ENCODE data around the gene MCL1.

Gene MCL1

DNA sequence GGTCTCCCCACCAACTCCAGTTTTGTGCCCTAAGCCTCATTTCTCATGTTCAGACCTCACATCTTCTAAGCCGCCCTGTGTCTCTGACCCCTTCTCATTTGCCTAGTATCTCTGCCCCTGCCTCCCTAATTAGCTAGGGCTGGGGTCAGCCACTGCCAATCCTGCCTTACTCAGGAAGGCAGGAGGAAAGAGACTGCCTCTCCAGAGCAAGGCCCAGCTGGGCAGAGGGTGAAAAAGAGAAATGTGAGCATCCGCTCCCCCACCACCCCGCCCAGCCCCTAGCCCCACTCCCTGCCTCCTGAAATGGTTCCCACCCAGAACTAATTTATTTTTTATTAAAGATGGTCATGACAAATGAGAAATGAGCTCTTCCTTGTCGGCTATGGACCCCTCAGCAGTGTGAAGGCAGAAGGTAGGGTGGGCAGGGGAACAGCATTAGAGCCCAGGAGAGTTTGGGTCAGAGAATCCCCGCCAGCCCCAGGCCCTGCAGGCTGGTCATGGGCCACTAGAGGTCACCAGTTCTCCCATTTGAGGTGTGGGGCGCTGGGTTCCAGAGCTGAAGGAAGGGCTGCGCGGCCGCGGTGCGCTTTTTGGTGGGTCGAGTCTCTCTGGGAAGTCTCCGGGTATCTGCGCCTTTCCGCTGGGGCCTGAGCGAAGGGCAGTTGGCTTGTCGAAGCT, 18.7 kb downstream of the MCL1 start:
- DNase-seq (ENCODE audit: low read depth): no peak
- TF ChIP-seq, protein P1, sequence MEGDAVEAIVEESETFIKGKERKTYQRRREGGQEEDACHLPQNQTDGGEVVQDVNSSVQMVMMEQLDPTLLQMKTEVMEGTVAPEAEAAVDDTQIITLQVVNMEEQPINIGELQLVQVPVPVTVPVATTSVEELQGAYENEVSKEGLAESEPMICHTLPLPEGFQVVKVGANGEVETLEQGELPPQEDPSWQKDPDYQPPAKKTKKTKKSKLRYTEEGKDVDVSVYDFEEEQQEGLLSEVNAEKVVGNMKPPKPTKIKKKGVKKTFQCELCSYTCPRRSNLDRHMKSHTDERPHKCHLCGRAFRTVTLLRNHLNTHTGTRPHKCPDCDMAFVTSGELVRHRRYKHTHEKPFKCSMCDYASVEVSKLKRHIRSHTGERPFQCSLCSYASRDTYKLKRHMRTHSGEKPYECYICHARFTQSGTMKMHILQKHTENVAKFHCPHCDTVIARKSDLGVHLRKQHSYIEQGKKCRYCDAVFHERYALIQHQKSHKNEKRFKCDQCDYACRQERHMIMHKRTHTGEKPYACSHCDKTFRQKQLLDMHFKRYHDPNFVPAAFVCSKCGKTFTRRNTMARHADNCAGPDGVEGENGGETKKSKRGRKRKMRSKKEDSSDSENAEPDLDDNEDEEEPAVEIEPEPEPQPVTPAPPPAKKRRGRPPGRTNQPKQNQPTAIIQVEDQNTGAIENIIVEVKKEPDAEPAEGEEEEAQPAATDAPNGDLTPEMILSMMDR (IDR thresholded peaks at IDR 0.05; ENCODE audit: control insufficient read depth, extremely low read depth, insufficient read depth): peak; percentile 87
- peak overlapping the region; percentile 51 for H3K4me3 ChIP-seq (ENCODE audit: low read depth, low read length)

DNA sequence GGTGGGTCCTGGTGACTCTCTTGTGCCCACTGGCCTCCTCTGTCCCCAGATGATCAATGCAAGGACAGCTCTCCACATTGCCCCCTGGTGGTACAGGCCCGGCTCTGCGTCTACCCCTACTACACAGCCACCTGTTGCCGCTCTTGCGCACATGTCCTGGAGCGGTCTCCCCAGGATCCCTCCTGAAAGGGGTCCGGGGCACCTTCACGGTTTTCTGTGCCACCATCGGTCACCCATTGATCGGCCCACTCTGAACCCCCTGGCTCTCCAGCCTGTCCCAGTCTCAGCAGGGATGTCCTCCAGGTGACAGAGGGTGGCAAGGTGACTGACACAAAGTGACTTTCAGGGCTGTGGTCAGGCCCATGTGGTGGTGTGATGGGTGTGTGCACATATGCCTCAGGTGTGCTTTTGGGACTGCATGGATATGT, 19.4 kb downstream of the MCL1 start:
- TF ChIP-seq, protein P1 (IDR thresholded peaks at IDR 0.05; ENCODE audit: control insufficient read depth, extremely low read depth, insufficient read depth): peak; percentile 90
- DNase-seq (ENCODE audit: low read depth): no peak
- no peak overlapping the region for H3K4me3 ChIP-seq (ENCODE audit: low read depth, low read length)

DNA sequence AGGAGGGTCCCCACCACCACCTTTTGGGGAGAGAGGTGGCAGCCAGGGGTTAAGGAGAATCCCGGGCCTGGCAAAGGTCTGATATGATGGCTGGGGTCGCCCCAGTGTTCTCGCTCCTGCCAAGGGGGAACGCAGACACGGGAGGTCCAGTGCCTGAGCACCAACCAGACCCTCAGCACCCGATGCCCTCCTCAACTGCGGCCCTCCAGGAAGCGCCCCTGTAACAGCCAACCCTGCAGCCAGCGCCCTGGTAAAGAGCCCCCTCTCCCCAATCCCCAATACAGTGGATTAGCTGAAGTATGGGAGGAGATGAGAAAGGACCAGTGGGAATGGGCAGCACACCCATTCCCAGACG, 19.8 kb downstream of the MCL1 start:
- TF ChIP-seq, protein P1 (IDR thresholded peaks at IDR 0.05; ENCODE audit: control insufficient read depth, extremely low read depth, insufficient read depth): no peak
- no peak for DNase-seq (ENCODE audit: low read depth)
- H3K4me3 ChIP-seq (ENCODE audit: low read depth, low read length): no peak overlapping the region

DNA sequence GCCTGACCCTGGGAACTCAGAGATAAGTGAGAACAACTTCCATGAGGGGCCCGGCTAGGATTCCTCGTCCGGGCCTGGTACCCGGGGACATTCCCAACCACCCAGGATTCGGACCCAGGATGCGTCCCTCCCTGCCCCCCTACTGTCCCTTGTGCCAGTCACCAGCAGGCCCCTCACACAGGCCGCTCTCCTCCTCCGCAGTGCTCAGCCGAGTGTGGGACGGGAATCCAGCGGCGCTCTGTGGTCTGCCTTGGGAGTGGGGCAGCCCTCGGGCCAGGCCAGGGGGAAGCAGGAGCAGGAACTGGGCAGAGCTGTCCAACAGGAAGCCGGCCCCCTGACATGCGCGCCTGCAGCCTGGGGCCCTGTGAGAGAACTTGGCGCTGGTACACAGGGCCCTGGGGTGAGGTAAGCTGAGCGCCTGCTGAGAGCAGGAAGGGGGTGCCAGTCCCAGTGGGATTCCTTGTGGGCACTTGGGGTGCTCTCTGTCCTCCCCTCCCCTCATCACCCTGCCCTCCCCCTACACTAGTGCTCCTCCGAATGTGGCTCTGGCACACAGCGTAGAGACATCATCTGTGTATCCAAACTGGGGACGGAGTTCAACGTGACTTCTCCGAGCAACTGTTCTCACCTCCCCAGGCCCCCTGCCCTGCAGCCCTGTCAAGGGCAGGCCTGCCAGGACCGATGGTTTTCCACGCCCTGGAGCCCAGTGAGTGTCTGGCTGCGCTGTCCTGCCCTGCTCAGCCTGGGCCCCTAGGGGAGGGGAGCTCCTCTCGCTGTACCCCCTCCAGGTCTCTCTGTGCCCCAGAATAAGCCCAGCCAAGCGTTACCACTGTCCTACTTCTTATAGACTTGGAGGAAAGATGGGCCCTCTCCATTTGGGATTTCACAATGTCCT, 20.4 kb downstream of the MCL1 start:
- no peak overlapping the region for H3K4me3 ChIP-seq (ENCODE audit: low read depth, low read length)

DNA sequence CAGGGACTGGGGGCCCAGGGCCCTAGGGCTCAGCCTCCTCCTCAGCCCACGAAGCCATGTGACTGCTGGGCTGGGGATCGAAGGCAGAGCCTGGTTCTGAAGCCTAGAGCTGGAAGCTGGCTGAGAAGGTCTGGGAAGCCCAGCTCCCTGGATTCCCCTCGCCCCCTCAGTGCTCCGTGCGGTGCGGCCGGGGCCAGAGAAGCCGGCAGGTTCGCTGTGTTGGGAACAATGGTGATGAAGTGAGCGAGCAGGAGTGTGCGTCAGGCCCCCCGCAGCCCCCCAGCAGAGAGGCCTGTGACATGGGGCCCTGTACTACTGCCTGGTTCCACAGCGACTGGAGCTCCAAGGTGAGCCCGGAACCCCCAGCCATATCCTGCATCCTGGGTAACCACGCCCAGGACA, 21.1 kb downstream of the MCL1 start:
- no peak overlapping the region for H3K4me3 ChIP-seq (ENCODE audit: low read depth, low read length)
- TF ChIP-seq, protein P1 (IDR thresholded peaks at IDR 0.05; ENCODE audit: control insufficient read depth, extremely low read depth, insufficient read depth): no peak
- no peak for DNase-seq (ENCODE audit: low read depth)

More for the DNA sequence above, 20.4 kb downstream of the MCL1 start:
- TF ChIP-seq, protein P1 (IDR thresholded peaks at IDR 0.05; ENCODE audit: control insufficient read depth, extremely low read depth, insufficient read depth): no peak
- no peak for DNase-seq (ENCODE audit: low read depth)

DNA sequence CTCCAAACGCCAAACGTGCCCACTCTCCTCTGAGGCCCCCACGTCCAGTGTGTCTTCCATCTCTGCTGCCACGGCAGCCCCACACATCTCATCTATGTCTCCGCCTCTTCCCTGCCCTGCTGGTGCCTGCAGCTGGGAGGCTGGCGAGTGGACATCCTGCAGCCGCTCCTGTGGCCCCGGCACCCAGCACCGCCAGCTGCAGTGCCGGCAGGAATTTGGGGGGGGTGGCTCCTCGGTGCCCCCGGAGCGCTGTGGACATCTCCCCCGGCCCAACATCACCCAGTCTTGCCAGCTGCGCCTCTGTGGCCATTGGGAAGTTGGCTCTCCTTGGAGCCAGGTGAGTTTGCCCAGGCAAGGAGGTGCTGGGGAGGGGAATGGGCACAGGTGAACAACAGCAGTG, 21.6 kb downstream of the MCL1 start:
- TF ChIP-seq, protein P1 (IDR thresholded peaks at IDR 0.05; ENCODE audit: control insufficient read depth, extremely low read depth, insufficient read depth): no peak
- no peak overlapping the region for H3K4me3 ChIP-seq (ENCODE audit: low read depth, low read length)
- DNase-seq (ENCODE audit: low read depth): no peak
